Measurements from ENCODE around the gene SMAD6. TPM values are rescaled to one million over a fixed set of nuclear protein-coding genes. Genes with fewer than 3 reads are reported as not detected.
A peak's percentile ranks its signal among the peaks of the same experiment; 100 is the strongest.

SMAD6 gene
- total RNA-seq, 1 experiment from 2014 or later, result 19.9 TPM

DNA sequence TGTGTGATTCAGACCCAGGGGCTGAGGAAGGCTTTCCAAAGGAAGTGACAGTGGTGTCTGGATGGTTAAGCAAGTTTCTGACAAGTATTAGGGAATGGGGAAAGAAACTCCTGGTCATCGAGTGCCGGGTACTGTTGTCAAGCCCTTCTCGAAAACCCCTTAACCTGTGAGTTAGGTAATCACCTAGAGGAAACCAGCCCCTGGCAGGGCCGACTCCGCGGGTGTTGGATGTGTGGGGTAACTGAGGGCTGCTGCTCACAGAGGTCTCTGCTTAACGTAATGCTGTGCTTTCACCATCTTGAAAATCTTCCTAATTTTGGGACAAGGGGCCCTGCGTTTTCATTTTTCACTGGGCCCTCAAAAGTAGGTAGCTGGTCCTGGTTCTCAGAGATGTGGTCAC is 67.0 kb downstream of the SMAD6 start:
- Histone ChIP-seq H3K27ac (ENCODE audit: low read length) (no peak overlapping the region), H3K4me1 (ENCODE audit: insufficient read depth, low read length) (peaks cover 53% of the 10 kb centered on the region), H3K4me3 (ENCODE audit: low read length) (no peak overlapping the region), H4K20me1 (ENCODE audit: low read length) (no peaks in the 10 kb centered on the region), H3K9ac (ENCODE audit: low read length) (no peak overlapping the region), H3K79me2 (ENCODE audit: low read length) (peaks cover 27% of the 10 kb centered on the region), H3K4me2 (ENCODE audit: low read length) (no peak overlapping the region), H3K27me3 (ENCODE audit: low read length) (no peaks in the 10 kb centered on the region), H3K36me3 (ENCODE audit: low read depth, low read length) (no peaks in the 10 kb centered on the region), H3F3A (ENCODE audit: low read length, unreplicated experiment) (no peaks in the 10 kb centered on the region), H2AFZ (ENCODE audit: low read length) (no peak overlapping the region), H3K9me2 (replicated peaks; ENCODE audit: low read length) (no peaks in the 10 kb centered on the region), H3K9me3 (ENCODE audit: low read length) (no peaks in the 10 kb centered on the region)
- ChIA-PET CTCF (no interaction called here), POLR2A (ENCODE audit: unreplicated experiment) (no interaction called here)
- no peak for DNase-seq
- ATAC-seq, result no peak
- intact Hi-C loops (cut with micrococcal nuclease), result no loop called here
- TF ChIP-seq CTCF (conservative IDR thresholded peaks at IDR 0.05; ENCODE audit: low read depth, low read length), result no peak
- no peak for TF ChIP-seq EZH2 (IDR thresholded peaks at IDR 0.05; ENCODE audit: low read length, unreplicated experiment)
- no peak for TF ChIP-seq EZH2phosphoT487 (IDR thresholded peaks at IDR 0.05; ENCODE audit: borderline replicate concordance, low read length)
- BruUV-seq (replicated peaks), result no TSS peak

DNA sequence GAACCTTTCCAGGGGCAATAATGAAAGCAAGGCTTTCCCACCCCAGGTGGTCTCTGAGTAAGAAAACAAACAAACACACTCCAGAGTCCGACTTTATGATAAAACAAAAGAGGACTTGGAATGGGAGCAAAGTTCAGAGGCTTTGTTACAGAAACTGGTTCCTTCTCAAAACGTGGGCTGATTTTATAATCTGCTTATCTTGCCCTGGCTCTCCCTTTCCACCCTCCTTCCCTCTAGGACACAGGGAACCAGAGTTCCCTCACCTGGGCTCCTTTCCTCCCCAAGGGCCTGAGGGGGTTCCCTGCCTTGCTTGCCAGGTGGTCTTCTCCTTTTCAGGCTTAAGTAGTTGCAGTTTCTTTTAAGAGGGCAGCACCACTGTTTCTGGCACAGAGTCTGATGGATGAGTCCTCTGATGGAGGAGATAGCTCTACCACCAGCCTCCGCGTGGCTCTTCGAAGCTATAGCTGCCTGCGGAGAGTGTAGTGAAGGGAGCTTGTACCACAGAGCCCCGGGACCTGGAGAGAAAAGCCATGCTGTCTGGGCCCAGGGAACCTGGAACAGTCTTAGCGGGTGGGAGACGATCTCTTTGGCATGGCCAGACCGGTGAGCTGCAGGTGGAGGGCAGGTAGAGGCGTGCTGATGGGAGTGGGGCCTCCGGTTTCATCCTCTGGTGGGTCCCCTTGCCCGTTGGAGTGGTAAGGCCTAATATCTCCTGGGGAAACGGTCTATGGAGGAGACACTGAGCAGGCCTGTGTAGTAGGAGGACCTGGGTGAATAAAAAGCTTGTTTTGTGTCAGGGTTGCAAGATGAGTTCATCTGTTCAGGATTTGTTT is 68.7 kb downstream of the SMAD6 start:
- H3K9ac ChIP-seq (ENCODE audit: low read length), result peak overlapping the region; percentile 28; the same call in 1 of the 2 replicates
- POLR2A ChIA-PET (ENCODE audit: unreplicated experiment), result interaction anchor here (0.5 to 0.7 kb wide), 3 partner anchors 22 to 263 kb away, joined by 3 to 5 read pairs (median 3); no protein-coding TSS in a partner anchor
- peak overlapping the region; percentile 41 for H3K27ac ChIP-seq (ENCODE audit: low read length)
- no peaks in the 10 kb centered on the region for H4K20me1 ChIP-seq (ENCODE audit: low read length)
- H3K4me3 ChIP-seq (ENCODE audit: low read length), result 0 out of 2 replicates have a peak overlapping the region, but pooled peaks have one; percentile 22
- H2AFZ ChIP-seq (ENCODE audit: low read length), result no peak overlapping the region
- H3K4me1 ChIP-seq (ENCODE audit: insufficient read depth, low read length), result peaks cover 42% of the 10 kb centered on the region
- no TSS peak for BruUV-seq (replicated peaks)
- peak overlapping the region; percentile 64 for H3K4me2 ChIP-seq (ENCODE audit: low read length)
- H3K79me2 ChIP-seq (ENCODE audit: low read length), result peaks cover 27% of the 10 kb centered on the region
- intact Hi-C loops (cut with micrococcal nuclease), result loop anchor here (5.0 kb wide), 2 partner anchors 33 to 82 kb away; no protein-coding TSS in a partner anchor
- no peak for ATAC-seq
- TF ChIP-seq EZH2 (IDR thresholded peaks at IDR 0.05; ENCODE audit: low read length, unreplicated experiment), result no peak
- no peak for TF ChIP-seq EZH2phosphoT487 (IDR thresholded peaks at IDR 0.05; ENCODE audit: borderline replicate concordance, low read length)
- no peaks in the 10 kb centered on the region for H3K27me3 ChIP-seq (ENCODE audit: low read length)
- H3K9me3 ChIP-seq (ENCODE audit: low read length), result no peaks in the 10 kb centered on the region
- no peaks in the 10 kb centered on the region for H3F3A ChIP-seq (ENCODE audit: low read length, unreplicated experiment)
- CTCF ChIA-PET, result no interaction called here
- peak; percentile 64 for DNase-seq
- no peaks in the 10 kb centered on the region for H3K36me3 ChIP-seq (ENCODE audit: low read depth, low read length)
- no peaks in the 10 kb centered on the region for H3K9me2 ChIP-seq (replicated peaks; ENCODE audit: low read length)

- Histone ChIP-seq H3K4me3 (ENCODE audit: low read length) (no peak overlapping the region), H3K27ac (ENCODE audit: low read length) (no peak overlapping the region), H3K4me2 (ENCODE audit: low read length) (no peak overlapping the region), H3K27me3 (ENCODE audit: low read length) (no peaks in the 10 kb centered on the region), H3K36me3 (ENCODE audit: low read depth, low read length) (no peaks in the 10 kb centered on the region), H3F3A (ENCODE audit: low read length, unreplicated experiment) (no peaks in the 10 kb centered on the region), H3K9me2 (replicated peaks; ENCODE audit: low read length) (no peaks in the 10 kb centered on the region), H3K9me3 (ENCODE audit: low read length) (no peaks in the 10 kb centered on the region), H4K20me1 (ENCODE audit: low read length) (no peaks in the 10 kb centered on the region), H3K79me2 (ENCODE audit: low read length) (peaks cover 27% of the 10 kb centered on the region), H3K9ac (ENCODE audit: low read length) (no peak overlapping the region), H3K4me1 (ENCODE audit: insufficient read depth, low read length) (peaks cover 36% of the 10 kb centered on the region), H2AFZ (ENCODE audit: low read length) (no peak overlapping the region)
- ChIA-PET CTCF (no interaction called here), POLR2A (ENCODE audit: unreplicated experiment) (interaction anchor here (0.5 to 0.7 kb wide), 3 partner anchors 23 to 264 kb away, joined by 3 to 5 read pairs (median 3); no protein-coding TSS in a partner anchor)
- TF ChIP-seq CTCF (conservative IDR thresholded peaks at IDR 0.05; ENCODE audit: low read depth, low read length) (no peak), EZH2 (IDR thresholded peaks at IDR 0.05; ENCODE audit: low read length, unreplicated experiment) (no peak), EZH2phosphoT487 (IDR thresholded peaks at IDR 0.05; ENCODE audit: borderline replicate concordance, low read length) (no peak)
- no TSS peak for BruUV-seq (replicated peaks)
- ATAC-seq (no peak), DNase-seq (no peak)
- intact Hi-C loops (cut with micrococcal nuclease), result loop anchor here (5.0 kb wide), 2 partner anchors 34 to 81 kb away; no protein-coding TSS in a partner anchor
These were observed 69.3 kb downstream of the SMAD6 start for GRCh38 chr15:66771351-66771650.
